PC-3 (cell line): ENCODE measurements around the gene C5AR2. TPM values are rescaled to one million over a fixed set of nuclear protein-coding genes. Genes with fewer than 3 reads are reported as not detected.
"Not testable (repeated sequence)": the region's sequence is repeated elsewhere in the genome, so short reads cannot be mapped to it uniquely, and the experiment has no call there.

Source experiments
- ATAC-seq: fragments of 200-7000 bp; cut with Tn5 transposase; 2 replicates; pipeline ENCODE4 v1.9.1; 2020; ENCODE audit warnings: mild to moderate bottlenecking, moderate library complexity
- BruUV-seq: library from RNA; stranded (reverse); fragments of 400-500 nt; replicated peaks from 2 replicates; lab custom pipeline; 2021; lab: Mats Ljungman, UMichigan
- CTCF ChIA-PET: fragments of 300-600 bp; sonication (Branson Sonifier 250); formaldehyde crosslinking; loops from one replicate; lab custom pipeline; 2022; ENCODE audit warnings: antibody characterized with exemption; lab: Charles Lee
- POLR2A ChIA-PET: fragments of 300-600 bp; sonication (Branson Sonifier 250); formaldehyde crosslinking; loops from one replicate; lab custom pipeline; 2022; ENCODE audit warnings: antibody characterized with exemption; ENCODE audit not compliant: unreplicated experiment; lab: Charles Lee
- DNase-seq: peaks from one replicate; pipeline ENCODE4 v3.0.0-alpha.2; 2015
- H2AFZ ChIP-seq: fragments of 300-600 bp; sonication (generic); 2 replicates; pipeline ENCODE4 v1.6.0; 2016; ENCODE audit warnings: antibody characterized with exemption, low read length
- H3F3A ChIP-seq: fragments of 300-600 bp; sonication (generic); one replicate; pipeline ENCODE4 v1.6.0; 2017; ENCODE audit warnings: antibody characterized with exemption, low read length, control low read depth, mild to moderate bottlenecking; ENCODE audit not compliant: unreplicated experiment
- H3K27ac ChIP-seq: fragments of 300-600 bp; sonication (generic); 2 replicates; pipeline ENCODE4 v1.5.1; 2016; ENCODE audit warnings: mild to moderate bottlenecking, low read length
- H3K27me3 ChIP-seq: fragments of 300-600 bp; sonication (generic); 2 replicates; pipeline ENCODE4 v1.6.1; 2016; ENCODE audit warnings: low read length, mixed read lengths
- H3K36me3 ChIP-seq: fragments of 300-600 bp; sonication (generic); 2 replicates; pipeline ENCODE4 v1.6.1; 2016; ENCODE audit warnings: low read depth, mixed run types, low read length, mixed read lengths
- H3K4me1 ChIP-seq: fragments of 300-600 bp; sonication (generic); 2 replicates; pipeline ENCODE4 v1.5.1; 2016; ENCODE audit warnings: low read length; ENCODE audit not compliant: insufficient read depth
- H3K4me2 ChIP-seq: fragments of 300-600 bp; sonication (generic); 2 replicates; pipeline ENCODE4 v1.6.0; 2016; ENCODE audit warnings: low read length
- H3K4me3 ChIP-seq: fragments of 300-600 bp; sonication (generic); 2 replicates; pipeline ENCODE4 v1.5.1; 2016; ENCODE audit warnings: mild to moderate bottlenecking, low read length, mixed read lengths
- H3K79me2 ChIP-seq: fragments of 300-600 bp; sonication (generic); 2 replicates; pipeline ENCODE4 v1.6.1; 2017; ENCODE audit warnings: low read length, mixed read lengths
- H3K9ac ChIP-seq: fragments of 300-600 bp; sonication (generic); 2 replicates; pipeline ENCODE4 v1.6.0; 2016; ENCODE audit warnings: mild to moderate bottlenecking, low read length
- H3K9me2 ChIP-seq: fragments of 300-600 bp; sonication (generic); replicated peaks from 2 replicates; pipeline ENCODE4 v1.6.1; 2016; ENCODE audit warnings: mixed run types, low read length, mixed read lengths
- H3K9me3 ChIP-seq: fragments of 300-600 bp; sonication (generic); 2 replicates; pipeline ENCODE4 v1.6.1; 2016; ENCODE audit warnings: low read length, mixed read lengths
- H4K20me1 ChIP-seq: fragments of 300-600 bp; sonication (generic); 2 replicates; pipeline ENCODE4 v1.6.1; 2016; ENCODE audit warnings: low read length, mixed read lengths
- EZH2 ChIP-seq: fragments of 300-600 bp; sonication (generic); IDR thresholded peaks from one replicate; pipeline ENCODE4 v1.6.1; 2017; ENCODE audit warnings: antibody characterized with exemption, mild to moderate bottlenecking, low read length; ENCODE audit not compliant: unreplicated experiment
- EZH2phosphoT487 ChIP-seq: fragments of 300-600 bp; sonication (generic); IDR thresholded peaks from 2 replicates; pipeline ENCODE4 v1.6.1; 2018; ENCODE audit warnings: mild to moderate bottlenecking, antibody characterized with exemption, low read length, borderline replicate concordance
- intact Hi-C: fragments of 100-400 bp; cut with micrococcal nuclease; formaldehyde crosslinking; loops from 2 replicates; pipeline ENCODE4 v1.9.0; 2023
- total RNA-seq: library from RNA; depleted of rRNA; stranded (reverse); fragments of >200 nt; gene quantifications from 2 replicates; pipeline ENCODE4 v1.2.3, GENCODE V29; 2014
- TF ChIP-seq, protein P1 (sequence below): fragments of 300-600 bp; sonication (generic); conservative IDR thresholded peaks from 2 replicates; pipeline ENCODE4 v1.5.1; 2017; ENCODE audit warnings: antibody characterized with exemption, low read depth, mild to moderate bottlenecking, low read length

The C5AR2 gene
- total RNA-seq, 1 experiment from 2014 or later = not detected

GRCh38 chr19:47380559-47380958 lies 48.6 kb downstream of the C5AR2 start:
- H3K4me2 ChIP-seq = no peak overlapping the region
- DNase-seq = no peak
- H2AFZ ChIP-seq = no peak overlapping the region
- H3K79me2 ChIP-seq = no peaks in the 10 kb centered on the region
- no peaks in the 10 kb centered on the region for H4K20me1 ChIP-seq
- no peak overlapping the region for H3K4me3 ChIP-seq
- ChIA-PET CTCF (no interaction called here), POLR2A (no interaction called here)
- H3K27ac ChIP-seq = no peak overlapping the region
- intact Hi-C loops = no loop called here
- no peaks in the 10 kb centered on the region for H3K9me2 ChIP-seq
- no peaks in the 10 kb centered on the region; the same call in 1 of the 2 replicates for H3K36me3 ChIP-seq
- H3K9me3 ChIP-seq = no peaks in the 10 kb centered on the region
- H3K27me3 ChIP-seq = no peaks in the 10 kb centered on the region
- no peaks in the 10 kb centered on the region for H3K4me1 ChIP-seq
- no TSS peak for BruUV-seq
- no peak for ATAC-seq
- no peaks in the 10 kb centered on the region for H3F3A ChIP-seq
- TF ChIP-seq EZH2phosphoT487 (no peak), EZH2 (no peak)
- TF ChIP-seq, protein P1, sequence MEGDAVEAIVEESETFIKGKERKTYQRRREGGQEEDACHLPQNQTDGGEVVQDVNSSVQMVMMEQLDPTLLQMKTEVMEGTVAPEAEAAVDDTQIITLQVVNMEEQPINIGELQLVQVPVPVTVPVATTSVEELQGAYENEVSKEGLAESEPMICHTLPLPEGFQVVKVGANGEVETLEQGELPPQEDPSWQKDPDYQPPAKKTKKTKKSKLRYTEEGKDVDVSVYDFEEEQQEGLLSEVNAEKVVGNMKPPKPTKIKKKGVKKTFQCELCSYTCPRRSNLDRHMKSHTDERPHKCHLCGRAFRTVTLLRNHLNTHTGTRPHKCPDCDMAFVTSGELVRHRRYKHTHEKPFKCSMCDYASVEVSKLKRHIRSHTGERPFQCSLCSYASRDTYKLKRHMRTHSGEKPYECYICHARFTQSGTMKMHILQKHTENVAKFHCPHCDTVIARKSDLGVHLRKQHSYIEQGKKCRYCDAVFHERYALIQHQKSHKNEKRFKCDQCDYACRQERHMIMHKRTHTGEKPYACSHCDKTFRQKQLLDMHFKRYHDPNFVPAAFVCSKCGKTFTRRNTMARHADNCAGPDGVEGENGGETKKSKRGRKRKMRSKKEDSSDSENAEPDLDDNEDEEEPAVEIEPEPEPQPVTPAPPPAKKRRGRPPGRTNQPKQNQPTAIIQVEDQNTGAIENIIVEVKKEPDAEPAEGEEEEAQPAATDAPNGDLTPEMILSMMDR = no peak
- no peak overlapping the region for H3K9ac ChIP-seq

- H3K27me3 ChIP-seq = no peaks in the 10 kb centered on the region
- no peak overlapping the region for H3K9ac ChIP-seq
- no peaks in the 10 kb centered on the region for H4K20me1 ChIP-seq
- no peaks in the 10 kb centered on the region for H3K4me1 ChIP-seq
- intact Hi-C loops = no loop called here
- no peak overlapping the region for H3K4me3 ChIP-seq
- TF ChIP-seq EZH2phosphoT487 = no peak
- H3K9me2 ChIP-seq = no peaks in the 10 kb centered on the region
- H3K79me2 ChIP-seq = no peaks in the 10 kb centered on the region
- CTCF ChIA-PET = interaction anchor here (0.7 kb wide), 1 partner anchor 135 kb away, joined by 3 read pairs; no protein-coding TSS in a partner anchor
- no peak overlapping the region for H3K4me2 ChIP-seq
- H3F3A ChIP-seq = no peaks in the 10 kb centered on the region
- DNase-seq (no peak), ATAC-seq (no peak)
- POLR2A ChIA-PET = no interaction called here
- no peaks in the 10 kb centered on the region for H3K9me3 ChIP-seq
- no TSS peak for BruUV-seq
- H3K27ac ChIP-seq = no peak overlapping the region
- H3K36me3 ChIP-seq = no peaks in the 10 kb centered on the region
- H2AFZ ChIP-seq = no peak overlapping the region
These were observed 49.1 kb downstream of the C5AR2 start for GRCh38 chr19:47381121-47381520.

DNA sequence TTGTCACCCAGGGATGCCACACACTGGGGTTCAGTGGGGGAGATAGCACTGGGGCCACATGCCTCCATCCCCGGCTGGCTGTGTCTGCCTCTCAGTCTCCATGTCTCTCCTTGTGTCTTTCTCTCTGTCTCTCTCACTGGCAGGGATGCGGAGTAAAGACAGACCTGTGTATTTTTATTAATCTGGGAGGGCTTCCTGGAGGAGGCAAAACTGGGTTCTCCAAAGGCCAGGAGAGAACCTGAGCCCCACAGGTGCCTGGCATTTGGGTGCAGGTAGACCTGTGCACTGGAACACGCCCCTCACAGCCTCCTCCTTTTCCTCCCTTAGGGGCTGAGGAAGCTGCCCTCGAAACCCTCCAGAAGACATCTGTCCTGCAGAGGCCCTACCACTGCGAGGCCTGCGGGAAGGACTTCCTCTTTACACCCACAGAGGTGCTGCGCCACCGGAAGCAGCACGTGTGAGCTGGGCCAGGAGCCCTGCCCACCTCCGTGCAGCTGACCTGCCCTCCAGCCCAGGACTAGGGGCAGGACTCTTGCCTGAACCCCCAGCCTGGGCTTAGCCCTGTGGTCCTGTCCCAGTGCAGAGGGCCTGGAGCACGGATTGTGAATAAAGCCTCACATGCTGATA lies 49.8 kb downstream of the C5AR2 start:
- Histone ChIP-seq H3K9ac (no peak overlapping the region), H3K4me2 (no peak overlapping the region), H3K79me2 (no peaks in the 10 kb centered on the region), H2AFZ (no peak overlapping the region), H3K27ac (no peak overlapping the region), H3K27me3 (no peaks in the 10 kb centered on the region), H3K4me3 (no peak overlapping the region), H3F3A (no peaks in the 10 kb centered on the region), H3K9me3 (no peaks in the 10 kb centered on the region), H3K9me2 (no peaks in the 10 kb centered on the region), H4K20me1 (no peaks in the 10 kb centered on the region), H3K36me3 (no peaks in the 10 kb centered on the region), H3K4me1 (no peaks in the 10 kb centered on the region)
- no peak for TF ChIP-seq EZH2
- TF ChIP-seq EZH2phosphoT487 = no peak
- TF ChIP-seq, protein P1 = no peak
- ChIA-PET CTCF (interaction anchor here (0.7 kb wide), 1 partner anchor 134 kb away, joined by 3 read pairs; no protein-coding TSS in a partner anchor), POLR2A (no interaction called here)
- DNase-seq (no peak), ATAC-seq (no peak)
- intact Hi-C loops = no loop called here
- no TSS peak for BruUV-seq

DNA sequence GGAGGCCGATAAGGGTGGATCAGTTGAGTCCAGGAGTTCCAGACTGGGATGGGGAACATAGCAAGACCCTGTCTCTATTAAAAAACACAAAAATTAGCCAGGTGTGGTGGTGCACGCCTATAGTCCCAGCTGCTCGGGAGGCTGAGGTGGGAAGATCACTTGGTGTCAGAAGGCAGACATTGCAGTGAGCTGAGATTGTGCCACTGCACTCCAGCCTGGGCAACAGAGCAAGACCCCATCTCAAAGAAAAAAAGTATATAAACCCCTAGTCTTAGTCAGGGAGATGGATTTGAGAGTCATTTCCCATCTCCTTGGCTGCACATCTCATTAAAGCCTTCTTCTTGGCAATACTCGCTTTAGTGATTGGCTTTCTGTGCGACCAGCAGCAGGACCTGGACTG lies 51.9 kb downstream of the C5AR2 start:
- H3K9me3 ChIP-seq, intact Hi-C loops, DNase-seq, POLR2A ChIA-PET, H3K9me2 ChIP-seq, H3K79me2 ChIP-seq, H3K36me3 ChIP-seq, H4K20me1 ChIP-seq, H2AFZ ChIP-seq, H3F3A ChIP-seq, BruUV-seq, H3K4me3 ChIP-seq, ATAC-seq, H3K27ac ChIP-seq, H3K27me3 ChIP-seq, H3K4me2 ChIP-seq, H3K9ac ChIP-seq, H3K4me1 ChIP-seq, CTCF ChIA-PET: not testable (repeated sequence)

GRCh38 chr19:47384533-47384932 lies 52.6 kb downstream of the C5AR2 start:
- H3K27ac ChIP-seq, DNase-seq, H3K9me3 ChIP-seq, CTCF ChIA-PET, H4K20me1 ChIP-seq, intact Hi-C loops, H3F3A ChIP-seq, H3K36me3 ChIP-seq, H3K27me3 ChIP-seq, ATAC-seq, POLR2A ChIA-PET, H3K4me2 ChIP-seq, H3K4me1 ChIP-seq, H3K4me3 ChIP-seq, BruUV-seq, H2AFZ ChIP-seq, H3K9ac ChIP-seq, H3K9me2 ChIP-seq, H3K79me2 ChIP-seq: not testable (repeated sequence)
